AG09319 (cell line): ENCODE measurements around the gene TOX2.

Source experiments
- DNase-seq: peaks from one replicate; pipeline ENCODE4 v3.0.0-alpha.2; 2010; ENCODE audit warnings: low read depth; ENCODE audit errors: extremely low read depth
- TF ChIP-seq, protein P1 (sequence below): IDR thresholded peaks from 2 replicates; pipeline ENCODE4 v1.5.1; 2011; ENCODE audit warnings: low read depth, mild to moderate bottlenecking, inconsistent platforms, low read length, moderate library complexity

TOX2 gene

DNA sequence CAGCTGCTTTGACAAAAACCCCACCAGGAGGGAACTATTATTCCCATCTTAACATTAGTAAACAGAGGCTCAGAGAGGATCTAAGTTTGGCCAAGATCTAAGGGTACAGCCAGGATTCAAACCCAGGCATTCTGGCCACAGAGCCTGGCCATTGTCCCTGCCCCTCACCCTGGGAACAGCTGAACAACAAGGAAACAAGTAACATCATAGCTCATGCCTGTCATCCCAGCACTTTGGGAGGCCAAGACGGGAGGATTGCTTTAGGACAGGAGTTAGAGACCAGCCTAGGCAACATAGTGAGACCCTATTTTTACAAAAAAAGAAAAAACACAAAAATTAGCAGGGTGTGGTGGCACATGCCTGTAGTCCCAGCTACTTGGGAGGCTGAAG lies 27.5 kb downstream of the TOX2 start:
- DNase-seq, result no peak
- TF ChIP-seq, protein P1, sequence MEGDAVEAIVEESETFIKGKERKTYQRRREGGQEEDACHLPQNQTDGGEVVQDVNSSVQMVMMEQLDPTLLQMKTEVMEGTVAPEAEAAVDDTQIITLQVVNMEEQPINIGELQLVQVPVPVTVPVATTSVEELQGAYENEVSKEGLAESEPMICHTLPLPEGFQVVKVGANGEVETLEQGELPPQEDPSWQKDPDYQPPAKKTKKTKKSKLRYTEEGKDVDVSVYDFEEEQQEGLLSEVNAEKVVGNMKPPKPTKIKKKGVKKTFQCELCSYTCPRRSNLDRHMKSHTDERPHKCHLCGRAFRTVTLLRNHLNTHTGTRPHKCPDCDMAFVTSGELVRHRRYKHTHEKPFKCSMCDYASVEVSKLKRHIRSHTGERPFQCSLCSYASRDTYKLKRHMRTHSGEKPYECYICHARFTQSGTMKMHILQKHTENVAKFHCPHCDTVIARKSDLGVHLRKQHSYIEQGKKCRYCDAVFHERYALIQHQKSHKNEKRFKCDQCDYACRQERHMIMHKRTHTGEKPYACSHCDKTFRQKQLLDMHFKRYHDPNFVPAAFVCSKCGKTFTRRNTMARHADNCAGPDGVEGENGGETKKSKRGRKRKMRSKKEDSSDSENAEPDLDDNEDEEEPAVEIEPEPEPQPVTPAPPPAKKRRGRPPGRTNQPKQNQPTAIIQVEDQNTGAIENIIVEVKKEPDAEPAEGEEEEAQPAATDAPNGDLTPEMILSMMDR, result no peak

GRCh38 chr20:43942667-43943285 lies 28.1 kb downstream of the TOX2 start:
- peak; percentile 37 for DNase-seq
- TF ChIP-seq, protein P1, result no peak

GRCh38 chr20:43943725-43944124 lies 29.1 kb downstream of the TOX2 start:
- TF ChIP-seq, protein P1, result no peak
- DNase-seq, result no peak

GRCh38 chr20:43944653-43945235 lies 30.1 kb downstream of the TOX2 start:
- no peak for DNase-seq
- TF ChIP-seq, protein P1, result no peak

DNA sequence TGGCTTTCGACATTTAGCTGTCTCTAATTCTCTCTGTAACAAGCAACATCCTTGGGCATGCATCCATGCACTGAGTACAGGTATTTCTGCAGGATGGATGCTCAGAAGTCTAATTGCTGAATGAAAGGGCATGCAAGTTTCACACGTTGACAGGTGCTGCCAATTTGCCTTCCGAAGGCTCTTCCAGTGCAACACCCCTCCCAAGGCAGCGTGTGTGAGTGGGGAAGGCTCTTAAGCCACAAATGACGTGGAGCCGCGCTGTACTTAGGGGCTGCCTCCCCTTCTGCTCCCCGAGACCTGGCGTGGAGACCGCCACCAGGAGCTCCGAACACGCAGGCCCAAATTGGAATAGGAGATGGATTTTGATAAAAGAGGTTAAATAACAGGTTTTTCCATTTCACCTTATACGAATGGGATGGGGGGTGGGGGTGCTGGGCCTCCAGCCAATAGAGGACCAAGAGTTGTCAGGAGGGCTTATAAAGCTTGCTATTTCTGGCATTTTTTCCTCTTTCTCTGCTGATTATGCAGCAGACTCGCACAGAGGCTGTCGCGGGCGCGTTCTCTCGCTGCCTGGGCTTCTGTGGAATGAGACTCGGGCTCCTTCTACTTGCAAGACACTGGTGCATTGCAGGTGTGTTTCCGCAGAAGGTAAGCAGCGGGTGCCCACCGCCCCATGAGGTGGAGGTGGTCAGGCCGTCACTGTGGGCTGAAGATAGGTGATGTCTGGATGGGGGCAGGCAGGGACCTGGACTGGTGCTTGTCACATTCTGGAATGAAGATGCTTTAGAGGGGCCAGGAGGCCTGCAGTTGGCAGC lies 30.9 kb downstream of the TOX2 start:
- DNase-seq, result no peak
- TF ChIP-seq, protein P1, result no peak

DNA sequence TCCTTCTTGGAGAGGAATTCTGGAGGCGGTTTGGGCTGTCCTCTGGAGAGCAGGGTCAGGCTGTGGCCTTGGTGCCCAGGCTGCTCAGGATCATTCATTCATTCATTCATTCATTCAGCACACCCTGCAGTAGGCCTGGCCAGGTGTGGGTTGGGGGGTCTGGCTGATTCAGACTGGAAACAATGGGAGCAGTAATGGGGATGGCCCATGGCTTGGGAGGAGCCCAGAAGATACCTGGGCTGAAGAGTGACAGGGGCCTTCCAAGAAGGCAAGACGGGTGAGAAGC lies 31.5 kb downstream of the TOX2 start:
- TF ChIP-seq, protein P1, result no peak
- no peak for DNase-seq

- no peak for DNase-seq
- TF ChIP-seq, protein P1, result no peak
Measured at GRCh38 chr20:43946659-43947315, 32.1 kb downstream of the TOX2 start.
